HEK293T (cell line): ENCODE measurements around the gene SCARB2.

Experiments used
- ARNT ChIP-seq: fragments of 450-650 bp; IDR thresholded peaks from 2 replicates; pipeline ENCODE4 v1.6.1; 2017; ENCODE audit warnings: mild to moderate bottlenecking
- ELF4 ChIP-seq: fragments of 450-650 bp; IDR thresholded peaks from 2 replicates; pipeline ENCODE4 v1.6.1; 2017; ENCODE audit warnings: antibody characterized with exemption
- FOXA1 ChIP-seq: fragments of 450-650 bp; IDR thresholded peaks from 2 replicates; pipeline ENCODE4 v1.6.1; 2016; ENCODE audit warnings: mild to moderate bottlenecking
- SP1 ChIP-seq: fragments of 450-650 bp; IDR thresholded peaks from 2 replicates; pipeline ENCODE4 v1.6.1; 2017

DNA sequence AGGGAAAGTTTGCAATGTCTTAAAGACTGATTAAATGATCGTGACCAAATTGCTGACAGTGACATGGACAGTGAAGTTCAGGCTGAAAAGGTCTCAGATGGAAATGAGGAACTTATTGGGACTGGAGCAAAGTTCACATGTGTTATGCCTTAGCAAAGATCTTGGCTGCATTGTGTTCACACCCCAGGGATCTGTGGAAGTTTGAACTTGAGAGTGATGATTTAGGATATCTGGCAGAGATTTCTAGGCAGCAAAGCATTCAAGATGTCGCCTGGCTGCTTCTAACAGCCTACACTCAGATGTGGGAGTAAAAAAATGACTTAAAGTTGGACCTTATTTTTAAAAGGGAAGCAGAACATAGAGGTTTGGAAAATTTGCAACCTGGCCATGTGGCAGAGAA is 21.4 kb downstream of the SCARB2 start:
- no peak for TF ChIP-seq SP1
- TF ChIP-seq ARNT, result no peak
- TF ChIP-seq ELF4, result no peak
- no peak for TF ChIP-seq FOXA1
